Cardiac fibroblast (primary cell): ENCODE measurements around the gene SLC22A4.
A peak's percentile ranks its signal among the peaks of the same experiment; 100 is the strongest.

Experiments
- DNase-seq, 2 donors: peaks; one replicate each; pipeline versions ENCODE4 v3.0.0 to v3.0.0-alpha.2; 2010; ENCODE audit warnings: low read depth in 2 of 2
- H3K4me3 ChIP-seq, 2 donors: replicated peaks in 1 of 2; 1 replicate in 1 of 2; 2 replicates in 1 of 2; pipeline ENCODE4 v1.5.1; 2011; ENCODE audit warnings: low read depth in 2 of 2, low read length in 2 of 2, mild to moderate bottlenecking in 2 of 2, moderate library complexity in 1 of 2
- TF ChIP-seq, protein P1 (sequence below): IDR thresholded peaks from one replicate; pipeline ENCODE4 v1.5.1; 2011; ENCODE audit warnings: low read depth, mild to moderate bottlenecking, low read length, inconsistent platforms

SLC22A4 gene

DNA sequence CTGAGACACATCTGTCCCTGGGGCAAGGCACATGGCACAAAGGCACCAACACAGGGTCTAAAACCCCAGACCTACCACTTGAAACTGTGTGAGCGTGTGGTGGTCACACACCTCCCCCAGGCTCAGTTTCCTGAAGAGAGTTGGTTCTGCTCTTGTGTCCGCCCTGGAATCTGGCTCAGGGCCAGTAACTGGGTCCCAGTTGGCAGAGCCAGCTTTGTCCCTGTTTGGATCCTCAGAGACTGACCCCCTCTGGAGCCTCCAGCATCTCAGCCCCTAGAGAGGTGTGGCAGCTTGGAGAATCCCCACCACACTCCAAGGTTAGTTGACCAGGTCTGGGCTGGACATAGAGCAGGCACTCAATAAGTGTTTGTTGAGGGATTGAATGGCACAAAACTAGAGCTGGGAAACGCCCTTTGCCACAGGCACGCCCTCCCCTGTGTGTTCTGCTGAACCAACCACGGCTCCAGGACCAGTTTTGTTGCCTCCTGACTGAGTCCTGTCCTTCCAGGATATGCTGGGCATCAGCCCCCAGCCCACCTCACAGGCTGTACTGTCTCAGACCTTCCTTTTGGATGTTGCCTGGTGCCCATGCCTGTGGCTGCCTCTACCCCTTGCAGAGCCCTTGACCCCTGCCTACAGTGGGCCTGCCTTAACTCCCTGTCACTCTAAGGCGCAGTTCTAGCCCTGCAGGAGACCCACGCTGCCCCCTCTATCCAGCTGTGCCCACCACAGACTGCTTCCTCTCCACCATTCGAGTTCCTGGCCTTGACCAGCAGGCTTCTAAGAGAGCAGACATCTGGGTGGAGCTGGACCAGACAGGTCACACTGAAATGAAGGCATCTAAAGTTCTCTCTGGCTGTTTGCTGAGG lies 40.5 kb upstream of the SLC22A4 start:
- no peak overlapping the region for H3K4me3 ChIP-seq
- TF ChIP-seq, protein P1, sequence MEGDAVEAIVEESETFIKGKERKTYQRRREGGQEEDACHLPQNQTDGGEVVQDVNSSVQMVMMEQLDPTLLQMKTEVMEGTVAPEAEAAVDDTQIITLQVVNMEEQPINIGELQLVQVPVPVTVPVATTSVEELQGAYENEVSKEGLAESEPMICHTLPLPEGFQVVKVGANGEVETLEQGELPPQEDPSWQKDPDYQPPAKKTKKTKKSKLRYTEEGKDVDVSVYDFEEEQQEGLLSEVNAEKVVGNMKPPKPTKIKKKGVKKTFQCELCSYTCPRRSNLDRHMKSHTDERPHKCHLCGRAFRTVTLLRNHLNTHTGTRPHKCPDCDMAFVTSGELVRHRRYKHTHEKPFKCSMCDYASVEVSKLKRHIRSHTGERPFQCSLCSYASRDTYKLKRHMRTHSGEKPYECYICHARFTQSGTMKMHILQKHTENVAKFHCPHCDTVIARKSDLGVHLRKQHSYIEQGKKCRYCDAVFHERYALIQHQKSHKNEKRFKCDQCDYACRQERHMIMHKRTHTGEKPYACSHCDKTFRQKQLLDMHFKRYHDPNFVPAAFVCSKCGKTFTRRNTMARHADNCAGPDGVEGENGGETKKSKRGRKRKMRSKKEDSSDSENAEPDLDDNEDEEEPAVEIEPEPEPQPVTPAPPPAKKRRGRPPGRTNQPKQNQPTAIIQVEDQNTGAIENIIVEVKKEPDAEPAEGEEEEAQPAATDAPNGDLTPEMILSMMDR: no peak
- no peak for DNase-seq

DNA sequence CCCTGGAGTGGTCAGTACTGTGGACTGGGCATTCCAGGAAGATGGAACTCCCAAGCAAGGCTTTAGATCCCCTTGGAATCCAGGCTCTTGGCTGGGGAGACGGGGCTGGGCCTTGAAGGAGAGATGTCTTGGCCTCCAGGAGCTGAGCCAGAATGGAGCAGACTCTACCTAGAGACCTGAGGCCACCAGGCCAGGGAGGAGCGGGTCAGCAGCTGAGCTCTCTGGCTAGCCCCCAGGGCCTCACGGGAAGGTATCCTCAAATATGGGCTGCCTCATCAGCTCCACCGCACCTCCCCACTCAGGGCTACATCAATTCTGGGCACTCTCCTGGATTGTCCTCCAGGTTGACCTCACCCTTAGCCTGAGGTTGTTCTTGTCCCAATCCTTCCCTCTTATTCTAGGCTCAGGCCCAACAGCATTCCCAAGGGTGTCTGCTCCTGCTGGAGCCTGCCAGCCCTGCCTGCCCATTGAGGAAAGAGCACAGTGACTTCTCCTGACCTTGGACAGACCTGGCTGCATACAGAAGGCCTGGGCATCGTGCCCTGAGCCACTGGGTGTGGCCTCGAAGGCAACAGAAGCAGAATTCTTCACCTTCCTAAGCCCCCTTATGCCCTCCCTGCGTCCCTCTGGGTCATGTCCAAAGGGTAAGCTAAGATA lies 39.7 kb upstream of the SLC22A4 start:
- TF ChIP-seq, protein P1: no peak
- H3K4me3 ChIP-seq: no peak overlapping the region
- peak in 1 of 2 donors; percentile 73 for DNase-seq

DNA sequence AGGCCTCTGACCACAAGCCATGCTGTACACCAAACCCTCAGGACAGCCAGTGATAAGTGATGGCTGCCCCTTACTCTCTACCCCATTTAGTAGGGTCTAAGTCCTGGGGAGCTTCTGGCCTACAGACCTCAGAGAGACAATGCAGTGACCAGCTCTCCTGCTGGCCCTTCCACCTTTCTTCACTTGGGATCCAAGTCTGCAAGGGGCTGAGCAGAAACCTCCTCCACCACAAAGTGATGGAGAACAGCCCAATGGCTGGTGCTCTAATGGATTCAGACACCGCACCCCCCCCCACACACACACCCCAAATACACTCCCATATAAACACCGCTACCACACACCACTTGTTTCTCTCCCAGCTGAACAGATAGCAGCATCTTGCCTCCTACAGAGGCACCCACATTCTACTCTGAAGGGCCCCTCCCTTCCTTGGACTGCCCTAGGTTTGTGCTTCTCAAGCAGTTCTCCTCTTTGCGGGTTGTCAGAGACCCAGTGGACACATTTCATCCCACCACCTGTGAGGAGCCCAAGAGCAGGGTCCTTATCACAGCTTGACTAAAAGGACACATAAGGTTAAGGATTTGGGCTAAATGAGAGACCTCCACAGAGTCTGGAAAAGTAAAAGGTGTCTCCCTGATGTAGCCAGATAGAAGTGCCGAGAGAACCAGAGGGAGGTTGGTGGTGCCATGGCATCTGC lies 38.0 kb upstream of the SLC22A4 start:
- no peak for DNase-seq
- H3K4me3 ChIP-seq: no peak overlapping the region
- TF ChIP-seq, protein P1: no peak

DNA sequence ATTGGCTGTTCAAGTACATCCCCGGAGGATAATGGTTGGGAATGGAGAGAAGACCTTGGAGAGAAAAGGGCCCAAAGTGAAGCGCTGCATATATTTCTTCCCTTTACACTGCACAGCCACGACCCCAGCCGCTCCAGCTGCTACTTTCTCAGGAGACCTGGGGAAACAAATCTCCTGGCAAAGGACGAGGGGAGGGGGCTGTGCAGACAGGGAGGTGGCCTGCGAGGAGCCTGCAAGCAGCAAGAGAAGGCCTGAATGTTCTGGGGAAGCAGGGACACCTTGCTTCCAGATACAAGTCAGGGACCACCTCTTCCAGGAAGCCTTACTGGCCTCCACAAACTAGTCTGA lies 37.4 kb upstream of the SLC22A4 start:
- TF ChIP-seq, protein P1: no peak
- no peak for DNase-seq
- peak overlapping the region in 1 of 2 donors; percentile 78 for H3K4me3 ChIP-seq

DNA sequence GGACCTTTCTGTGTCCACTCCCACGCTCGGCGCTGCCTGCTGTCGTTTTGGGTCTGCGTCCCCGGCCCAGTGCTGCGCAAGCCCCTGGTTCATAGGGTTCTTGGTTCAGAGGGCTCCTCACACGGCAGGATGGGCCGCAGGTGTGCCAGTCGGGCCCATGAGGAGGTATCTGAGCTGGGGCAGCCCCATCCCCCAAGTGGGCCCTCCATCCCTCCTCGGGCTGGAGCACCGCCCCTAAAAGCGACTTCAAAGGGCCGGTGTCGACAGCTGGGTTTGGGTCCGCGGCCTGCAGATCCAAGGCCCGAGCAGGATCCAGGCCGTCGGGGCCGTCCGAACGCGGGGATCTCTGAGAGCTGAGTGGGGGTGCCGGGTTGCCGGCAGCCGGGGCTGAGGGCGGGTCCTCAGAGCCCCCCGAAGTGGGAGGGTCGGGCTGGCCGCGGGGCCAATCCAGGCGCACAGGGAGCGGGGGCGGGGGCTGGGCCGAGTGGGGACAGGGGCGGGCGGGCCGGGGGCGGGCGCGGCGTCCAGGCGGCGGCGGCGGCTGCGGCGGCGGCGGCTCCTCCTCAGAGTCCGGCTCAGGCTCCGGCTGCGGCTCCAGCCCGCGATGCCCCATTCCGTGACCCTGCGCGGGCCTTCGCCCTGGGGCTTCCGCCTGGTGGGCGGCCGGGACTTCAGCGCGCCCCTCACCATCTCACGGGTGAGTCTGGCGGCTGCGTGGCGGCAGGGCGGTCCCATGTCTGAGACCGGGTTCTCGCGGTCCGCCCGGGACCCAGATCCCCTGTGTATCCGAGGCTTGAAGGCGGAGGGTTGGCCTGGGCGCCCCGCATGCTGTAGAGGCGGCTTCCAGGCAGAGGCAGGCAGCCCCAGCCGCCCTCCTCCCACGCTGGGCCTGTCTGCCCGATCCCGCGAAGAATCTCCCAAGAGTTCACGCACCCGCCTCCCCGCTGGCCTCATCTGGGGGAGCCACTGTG lies 36.8 kb upstream of the SLC22A4 start, which contains the start of gene PDLIM4:
Gene PDLIM4, plus strand, starts transcription at position 566 of the 971 bp plus-strand sequence. Its CDS starts 39 bp downstream, at position 605.
- DNase-seq: peak; percentile 23 to 40
- peak within 1 kb of the TSS; percentile 66 to 78 for H3K4me3 ChIP-seq

More for the DNA sequence above, 36.8 kb upstream of the SLC22A4 start, which contains the start of gene PDLIM4:
- TF ChIP-seq, protein P1: no peak
